GM19372 (cell line): Measurements from ENCODE around the gene TNP1.

ENCODE experiments used
- ATAC-seq: cut with Tn5 transposase; IDR thresholded peaks from one replicate; pipeline ENCODE4 v1.9.1; 2021; ENCODE audit warnings: mild to moderate bottlenecking, low read depth, moderate library complexity; ENCODE audit not compliant: unreplicated experiment

Gene TNP1

GRCh38 chr2:216859944-216860343 is at the start of gene TNP1:
Gene TNP1 (minus strand): TSS chr2:216860064. CDS start chr2:216860034, 30 bp downstream.
- ATAC-seq, result no peak

GRCh38 chr2:216908300-216908699 is 48.4 kb upstream of the TNP1 start:
- no peak for ATAC-seq

DNA sequence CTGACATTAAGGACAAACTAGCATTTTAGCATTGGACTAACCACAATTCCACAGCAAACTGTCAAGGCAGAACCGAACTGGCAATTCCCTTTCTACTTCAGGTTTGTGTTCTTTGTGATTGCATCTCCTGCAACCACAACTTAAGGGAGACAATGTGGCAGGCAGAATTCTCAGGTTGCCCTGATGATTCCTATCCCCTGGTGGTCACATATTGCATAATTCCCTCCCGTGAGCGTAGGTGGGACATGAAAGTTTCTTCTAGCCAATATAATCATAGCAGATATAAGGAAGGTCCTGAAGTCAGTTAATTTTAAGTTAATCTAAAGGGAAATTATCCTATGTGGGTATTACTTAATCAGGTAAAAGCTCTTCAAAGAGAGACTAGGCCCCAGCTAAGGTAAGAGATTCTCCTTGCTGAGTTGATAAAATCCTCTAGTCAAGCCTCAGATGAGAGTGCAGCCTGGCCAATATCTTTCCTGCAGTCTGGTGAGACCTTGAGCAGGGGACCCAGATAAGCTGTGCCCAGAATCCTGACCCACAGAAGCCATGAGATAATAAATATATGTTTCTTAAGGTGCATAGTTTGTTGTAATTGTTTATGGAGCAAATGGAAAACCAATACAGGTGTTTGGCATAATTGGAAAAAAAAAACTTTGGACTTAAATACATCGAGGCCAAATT is 45.9 kb upstream of the TNP1 start:
- ATAC-seq, result no peak

DNA sequence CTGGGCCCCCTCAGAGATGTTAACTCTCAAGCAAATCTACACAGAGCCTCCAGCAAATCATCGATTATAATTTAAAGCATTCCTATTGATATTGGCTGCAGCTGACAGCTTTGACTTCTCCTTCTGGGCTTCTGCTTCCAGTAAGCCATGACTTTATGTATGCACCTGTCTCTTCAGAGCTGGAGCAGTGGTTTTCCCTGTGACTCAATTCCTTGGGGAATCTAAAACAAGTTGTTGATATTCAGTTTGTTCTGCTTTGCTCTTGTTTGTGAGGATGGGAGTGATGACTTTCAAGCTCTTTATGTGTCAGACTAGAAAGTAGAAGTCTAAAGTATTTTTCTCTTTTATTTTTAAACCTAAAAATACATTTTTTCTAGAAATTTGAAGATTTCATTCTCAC is 45.1 kb upstream of the TNP1 start:
- no peak for ATAC-seq

- no peak for ATAC-seq
These were observed 44.7 kb upstream of the TNP1 start for GRCh38 chr2:216904554-216904953.

- ATAC-seq, result no peak
These were observed 43.6 kb upstream of the TNP1 start for GRCh38 chr2:216903470-216903869.

- no peak for ATAC-seq
These were observed 41.4 kb upstream of the TNP1 start for GRCh38 chr2:216901273-216901672.

GRCh38 chr2:216900406-216900805 is 40.5 kb upstream of the TNP1 start:
- ATAC-seq, result no peak

DNA sequence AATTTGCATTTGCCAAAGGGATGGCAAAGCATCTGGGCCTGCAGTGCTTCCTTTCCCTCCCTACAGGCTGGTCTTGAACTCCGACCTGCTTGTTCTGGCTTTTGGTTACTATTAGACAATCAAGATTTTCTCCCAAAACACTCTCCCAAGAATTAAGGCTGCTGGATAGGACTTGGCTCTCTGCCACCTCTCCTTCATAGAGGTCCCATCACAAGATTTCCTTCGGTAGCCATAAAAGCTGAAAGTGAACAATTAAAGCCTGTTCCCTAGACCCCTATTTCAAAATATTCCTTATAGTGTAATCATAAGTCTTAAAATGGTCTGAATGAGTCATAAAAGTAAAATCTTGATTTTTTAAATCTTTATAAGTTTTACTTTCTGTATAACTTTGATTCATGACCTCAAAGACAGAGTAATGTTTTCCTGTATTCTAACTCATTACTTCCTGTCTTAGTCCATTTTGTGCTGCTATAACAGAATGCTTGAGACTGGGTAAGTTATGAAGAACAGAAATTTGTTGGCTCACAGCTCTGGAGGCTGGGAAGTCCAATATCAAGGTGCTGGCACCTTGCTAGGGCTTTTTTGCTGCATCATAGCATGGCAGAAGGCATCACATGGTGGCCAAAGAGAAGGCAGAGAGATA is 37.8 kb upstream of the TNP1 start:
- ATAC-seq, result no peak

GRCh38 chr2:216890138-216890537 is 30.3 kb upstream of the TNP1 start:
- ATAC-seq, result no peak

DNA sequence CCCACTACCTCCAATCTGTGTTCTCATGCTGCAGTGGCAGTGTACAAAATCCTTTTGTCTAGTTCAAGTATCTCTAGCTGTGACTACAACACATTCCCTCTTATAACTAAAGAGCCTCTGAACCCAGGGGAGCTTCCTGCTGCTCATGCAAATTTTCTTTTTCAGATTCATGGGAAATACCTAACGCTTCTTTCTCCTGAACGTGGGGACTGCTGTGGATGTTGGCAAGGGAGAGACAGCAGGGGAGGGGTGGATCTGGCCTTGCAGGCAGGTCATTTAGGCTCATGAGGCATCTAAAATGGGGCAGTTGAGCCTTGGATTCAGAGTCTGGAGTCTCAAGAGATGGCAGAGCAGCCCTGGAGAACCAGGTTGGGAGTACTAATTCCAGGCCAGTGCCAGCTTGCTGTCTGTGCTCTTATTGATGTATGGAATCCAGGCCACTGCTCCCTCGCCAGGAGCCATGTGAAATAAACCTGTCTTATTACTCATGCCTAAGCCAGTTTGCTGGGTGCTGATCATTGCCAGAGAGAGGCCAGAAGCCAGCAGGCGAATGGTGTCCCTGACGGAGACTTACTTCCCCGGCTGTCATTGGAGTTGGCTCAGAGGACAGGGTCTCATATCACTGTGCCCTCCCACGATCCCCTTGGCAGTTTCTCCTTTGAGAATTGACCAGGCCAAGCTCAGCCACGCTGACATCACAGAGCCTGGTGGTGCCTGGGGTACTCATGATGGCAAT is 29.2 kb upstream of the TNP1 start:
- no peak for ATAC-seq

DNA sequence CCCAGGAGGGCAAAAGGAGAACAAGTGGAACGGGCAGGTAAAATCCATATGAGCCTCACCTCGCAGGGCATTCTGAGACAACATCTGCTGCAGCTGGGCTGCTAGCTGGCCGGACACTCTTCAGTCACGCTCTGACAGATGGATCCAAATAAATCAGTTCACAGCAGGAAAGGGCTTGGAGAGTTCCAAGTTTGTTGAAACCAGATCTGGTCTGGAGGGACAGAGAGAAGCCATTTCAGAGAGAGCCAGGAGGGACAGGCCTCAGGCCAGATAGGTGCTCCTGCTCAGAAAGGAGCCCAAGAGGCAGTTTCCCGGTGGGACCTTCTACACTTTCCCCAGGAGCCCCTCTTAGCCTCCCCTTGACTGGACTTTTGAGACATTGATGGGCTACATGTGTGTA is 28.2 kb upstream of the TNP1 start:
- no peak for ATAC-seq

- no peak for ATAC-seq
These were observed 27.3 kb upstream of the TNP1 start for GRCh38 chr2:216887138-216887537.

DNA sequence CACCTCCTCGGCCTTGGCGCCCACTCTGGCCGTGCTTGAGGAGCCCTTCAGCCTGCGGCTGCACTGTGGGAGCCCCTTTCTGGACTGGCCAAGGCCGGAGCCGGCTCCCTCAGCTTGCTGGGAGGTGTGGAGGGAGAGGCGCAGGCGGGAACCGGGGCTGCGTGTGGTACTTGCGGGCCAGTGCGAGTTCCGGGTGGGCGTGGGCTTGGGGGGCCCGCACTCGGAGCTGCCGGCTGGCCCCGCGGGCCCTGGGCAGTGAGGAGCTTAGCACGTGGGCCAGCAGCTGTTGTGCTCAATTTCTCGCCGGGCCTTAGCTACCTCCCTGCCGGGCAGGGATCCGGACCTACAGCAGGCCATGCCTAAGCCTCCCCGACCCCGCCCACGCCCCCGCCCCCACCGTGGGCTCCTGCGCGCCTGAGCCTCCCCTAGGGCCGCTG is 25.3 kb upstream of the TNP1 start:
- no peak for ATAC-seq

- no peak for ATAC-seq
These were observed 24.5 kb upstream of the TNP1 start for GRCh38 chr2:216884347-216884746.

DNA sequence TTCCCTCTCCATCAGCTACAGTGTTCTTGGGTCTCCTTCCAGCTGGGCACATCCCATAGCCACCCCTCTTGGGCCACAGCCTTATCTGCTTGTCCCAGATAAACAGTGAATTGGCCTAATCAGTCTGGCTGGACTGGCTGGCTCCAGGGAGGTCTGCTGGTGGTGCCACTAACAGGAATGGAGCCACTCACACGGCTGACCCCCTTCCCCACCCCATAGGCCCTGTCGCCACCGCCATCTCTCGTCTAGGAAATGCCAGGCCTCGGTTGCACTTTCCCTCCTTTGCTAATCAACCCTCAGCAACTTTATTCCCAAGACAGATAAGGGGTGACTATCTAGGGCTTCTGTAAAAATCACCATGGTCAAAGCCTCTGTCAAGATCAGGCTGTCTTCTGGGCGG is 23.0 kb upstream of the TNP1 start:
- ATAC-seq, result no peak

GRCh38 chr2:216881411-216881810 is 21.5 kb upstream of the TNP1 start:
- no peak for ATAC-seq

DNA sequence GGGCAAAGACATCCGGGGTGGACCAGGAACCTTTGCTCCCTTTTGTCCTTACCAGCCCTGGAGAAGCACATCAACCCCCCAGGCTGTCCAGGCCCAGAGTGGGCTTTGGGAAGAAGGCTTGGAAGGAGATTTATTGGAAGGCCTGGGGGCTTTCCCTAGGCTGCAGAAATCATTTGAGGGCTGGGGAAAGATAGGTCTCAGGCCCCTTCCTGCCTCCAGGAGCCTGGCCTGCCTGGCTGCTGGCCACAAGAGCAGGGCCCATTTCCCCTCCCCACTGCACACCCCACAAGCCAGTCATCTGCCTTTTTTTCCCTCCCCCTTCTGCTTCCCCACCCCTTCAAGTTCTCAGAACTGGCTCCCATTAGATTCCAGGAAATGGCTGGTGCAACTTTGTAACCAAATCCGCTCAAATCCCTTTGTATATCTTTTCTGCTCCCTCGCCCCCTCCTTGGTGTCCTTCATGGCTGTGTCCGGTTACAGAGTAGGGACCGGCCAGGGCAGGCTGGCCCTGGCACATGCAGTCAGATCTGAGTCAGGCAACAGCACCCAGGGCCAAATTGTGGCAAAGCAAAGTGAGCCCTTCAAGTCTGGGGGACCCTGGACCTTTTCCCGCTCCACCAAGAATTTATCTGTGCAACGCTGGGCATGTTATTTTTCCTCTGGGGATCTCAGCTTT is 20.8 kb upstream of the TNP1 start:
- ATAC-seq, result no peak

DNA sequence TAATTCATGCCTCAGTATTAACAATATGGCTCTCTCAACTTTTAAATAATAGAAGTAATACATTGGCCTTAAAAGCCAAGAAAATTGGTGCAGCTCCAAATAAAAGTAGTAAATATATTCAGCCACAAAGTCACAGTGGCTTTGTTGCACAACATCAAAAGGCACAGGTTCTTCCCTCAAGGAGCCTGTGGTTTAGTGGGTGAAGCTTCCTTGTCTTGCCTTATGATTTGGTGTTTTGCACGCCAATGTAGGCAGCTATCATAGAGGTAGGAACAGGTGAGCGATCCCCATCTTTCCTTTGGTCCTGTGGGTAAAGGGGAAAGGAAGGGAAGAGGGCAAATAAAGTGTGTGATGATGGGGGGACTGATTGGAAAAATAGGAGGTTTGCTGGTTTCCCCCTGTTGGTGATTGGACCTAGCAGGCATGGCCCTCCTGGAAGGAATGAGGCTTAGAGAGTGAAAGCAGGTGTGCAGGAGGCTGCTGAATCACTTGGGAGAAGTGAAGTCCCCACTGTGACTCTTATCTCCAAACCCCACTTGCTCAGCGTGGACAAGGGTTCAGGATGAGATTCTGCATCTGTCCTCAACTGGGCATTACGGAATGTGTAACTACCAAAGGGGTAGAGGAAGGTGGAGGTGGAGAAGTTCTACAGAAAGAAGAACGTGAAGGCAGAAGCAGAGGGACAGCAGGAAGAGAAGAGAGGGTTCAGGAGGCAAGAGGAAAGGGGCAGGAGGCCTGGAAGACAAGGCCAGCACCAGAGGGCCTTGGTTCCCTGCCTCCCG is 20.1 kb upstream of the TNP1 start:
- no peak for ATAC-seq

DNA sequence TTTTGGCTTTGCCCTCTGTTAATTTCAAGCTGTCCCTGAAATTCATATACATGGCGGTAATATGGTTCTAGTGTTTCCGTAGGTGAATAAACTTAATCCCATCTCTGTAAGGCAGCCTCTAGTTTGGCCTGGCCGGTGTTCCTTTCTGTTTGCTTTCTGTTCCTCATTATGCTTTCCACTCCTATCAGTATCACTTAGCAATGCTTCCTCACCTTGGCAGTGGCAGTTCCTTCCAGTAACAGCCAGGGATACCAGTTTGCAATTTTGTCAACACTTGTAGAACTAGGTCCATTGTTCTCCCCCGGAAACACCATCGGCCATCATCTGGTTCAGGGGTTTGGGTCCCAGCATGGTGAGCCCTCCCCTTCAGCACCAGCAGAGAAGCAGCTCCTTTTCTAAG is 18.2 kb upstream of the TNP1 start:
- no peak for ATAC-seq
